Measurements from ENCODE around the gene COMMD2.
A peak's percentile ranks its signal among the peaks of the same experiment; 100 is the strongest.

COMMD2 gene

DNA sequence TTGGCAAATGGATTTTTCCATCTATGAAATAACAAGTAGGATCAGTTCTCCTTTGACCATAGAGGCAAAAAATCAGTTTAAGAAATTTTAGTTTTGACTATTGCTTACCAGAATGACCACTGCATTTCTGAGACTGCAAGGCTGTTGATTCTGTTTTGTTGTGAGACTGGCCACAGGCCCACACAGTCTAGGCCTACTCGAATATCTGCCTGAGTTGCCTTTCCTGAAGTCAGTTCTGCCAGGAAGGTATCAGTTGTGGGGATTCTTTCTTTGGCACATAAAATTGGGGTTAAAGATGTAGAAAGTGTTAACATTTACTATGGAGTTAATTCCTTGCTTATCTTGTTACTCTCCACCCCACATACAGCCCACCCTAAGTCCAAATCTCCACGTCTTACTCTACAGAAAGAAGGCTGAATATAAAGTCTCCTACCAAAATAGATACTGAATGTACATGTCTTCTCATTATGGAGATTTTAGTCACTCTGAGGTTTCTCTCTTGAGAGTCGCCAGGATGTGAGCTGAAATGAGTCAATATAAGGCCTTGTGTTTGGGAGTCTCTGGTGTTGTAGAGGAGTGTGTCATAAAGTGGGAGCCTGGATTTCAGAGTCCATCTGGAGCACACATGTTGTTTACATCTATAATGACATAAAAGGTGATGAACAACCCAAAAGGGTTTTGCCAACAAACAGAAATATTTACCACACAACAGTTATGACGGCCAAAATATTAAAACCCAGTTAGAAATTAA, 49.4 kb downstream of the COMMD2 start:
- DNase-seq, result peak; percentile 74

DNA sequence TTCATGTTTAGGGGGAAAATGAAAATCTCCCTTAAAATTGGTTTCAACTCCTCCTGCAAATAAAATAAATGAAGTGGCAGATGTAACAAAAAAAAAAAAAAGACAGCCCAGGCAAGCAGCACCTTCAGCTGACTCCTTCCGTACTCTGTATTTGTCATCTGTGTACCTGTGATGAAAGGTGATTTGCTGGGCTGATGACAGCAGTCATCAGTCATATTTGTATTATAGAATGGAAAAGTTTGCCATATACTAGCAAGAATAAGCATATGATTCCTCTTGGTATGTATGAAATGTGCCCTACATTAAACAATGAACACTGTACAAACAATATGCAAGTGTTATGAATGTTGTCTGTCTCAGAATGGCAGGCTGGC, 50.3 kb downstream of the COMMD2 start:
- DNase-seq, result peak; percentile 77

DNA sequence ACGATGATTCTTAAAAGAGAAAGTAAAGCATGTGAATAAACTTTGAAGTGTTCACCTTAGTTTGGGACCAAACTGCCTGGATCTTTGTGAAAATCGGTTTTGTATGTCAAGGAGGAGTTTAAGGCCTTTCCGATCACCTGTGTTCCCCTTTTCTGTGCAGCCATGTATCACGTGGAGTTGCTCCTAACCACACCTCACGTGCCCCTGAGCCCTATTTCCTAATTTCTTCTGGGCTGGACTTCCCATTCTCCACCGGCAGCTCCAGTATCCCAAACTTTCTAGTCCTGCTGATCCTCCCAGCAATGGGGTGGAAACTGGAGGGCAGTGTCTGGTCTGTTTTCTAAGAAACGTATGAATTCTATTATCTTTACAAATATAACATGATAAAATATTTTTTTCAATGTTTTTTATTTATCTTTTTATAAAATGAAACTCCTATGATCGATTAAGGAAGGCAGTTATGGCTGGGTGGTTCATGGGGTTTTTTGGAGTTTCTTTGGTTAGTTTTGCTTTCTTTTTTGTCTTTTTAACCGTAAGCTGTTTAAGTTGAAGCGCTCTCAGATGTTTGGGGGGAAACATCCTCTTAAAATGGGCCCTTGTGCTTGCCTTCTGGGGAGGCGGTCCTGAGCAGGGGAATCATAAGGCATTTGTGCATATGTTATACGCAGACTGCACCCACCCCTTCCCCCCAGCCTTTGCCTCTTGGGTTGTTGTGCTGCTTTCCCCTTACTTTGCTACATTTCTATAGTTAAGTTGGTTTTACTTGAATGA, 50.9 kb downstream of the COMMD2 start:
- DNase-seq, result no peak
